Glutamatergic neuron (in vitro differentiated cells): ENCODE measurements around the gene PCBP4. TPM values are rescaled to one million over a fixed set of nuclear protein-coding genes. Genes with fewer than 3 reads are reported as not detected.

Source experiments
- DNase-seq: peaks from one replicate; pipeline ENCODE4 v3.0.0; 2022
- H3K27ac Mint-ChIP-seq: one replicate; pipeline ENCODE4 v1.8.0; 2020; ENCODE audit warnings: mild to moderate bottlenecking, mixed read lengths, inconsistent platforms; ENCODE audit not compliant: unreplicated experiment
- H3K27me3 Mint-ChIP-seq: one replicate; pipeline ENCODE4 v1.8.0; 2020; ENCODE audit warnings: mild to moderate bottlenecking, moderate library complexity, mixed read lengths, inconsistent platforms; ENCODE audit not compliant: unreplicated experiment
- H3K36me3 Mint-ChIP-seq: one replicate; pipeline ENCODE4 v1.8.0; 2020; ENCODE audit warnings: mild to moderate bottlenecking, mixed read lengths, inconsistent platforms; ENCODE audit not compliant: unreplicated experiment
- H3K4me1 Mint-ChIP-seq: one replicate; pipeline ENCODE4 v1.8.0; 2020; ENCODE audit warnings: mild to moderate bottlenecking, low read depth, mixed read lengths, inconsistent platforms; ENCODE audit not compliant: unreplicated experiment
- H3K4me3 Mint-ChIP-seq: one replicate; pipeline ENCODE4 v1.8.0; 2020; ENCODE audit warnings: mild to moderate bottlenecking, mixed read lengths, inconsistent platforms; ENCODE audit not compliant: unreplicated experiment
- H3K9me3 Mint-ChIP-seq: one replicate; pipeline ENCODE4 v1.8.0; 2020; ENCODE audit warnings: mild to moderate bottlenecking, moderate library complexity, mixed read lengths, inconsistent platforms; ENCODE audit not compliant: unreplicated experiment
- CTCF ChIP-seq: fragments of 200-600 bp; sonication (generic); IDR thresholded peaks from one replicate; pipeline ENCODE4 v1.5.0; 2021; ENCODE audit not compliant: partially characterized antibody, unreplicated experiment
- total RNA-seq: library from RNA; stranded (reverse); fragmentation: NEBNext Ultra II Directional; extraction: Animal tissue kit (Norgen Biotek cat#: 25700); gene quantifications from one replicate; pipeline ENCODE4 v1.2.1, GENCODE V29; 2021; ENCODE audit not compliant: unreplicated experiment

Gene PCBP4
- total RNA-seq, 1 donor from 2014 or later = 1,577 TPM

GRCh38 chr3:51945926-51946705 is 21.1 kb downstream of the PCBP4 start:
- peaks cover 15% of the 10 kb centered on the region for H3K9me3 Mint-ChIP-seq
- no peak overlapping the region for H3K4me3 Mint-ChIP-seq
- no peak overlapping the region for H3K27ac Mint-ChIP-seq
- H3K4me1 Mint-ChIP-seq = peaks cover 1% of the 10 kb centered on the region
- DNase-seq = peak; percentile 7
- peaks cover 15% of the 10 kb centered on the region for H3K27me3 Mint-ChIP-seq
- TF ChIP-seq CTCF = no peak
- H3K36me3 Mint-ChIP-seq = no peaks in the 10 kb centered on the region

GRCh38 chr3:51945031-51945840 is 22.0 kb downstream of the PCBP4 start:
- Mint-ChIP-seq H3K9me3 (peaks cover 15% of the 10 kb centered on the region), H3K27ac (no peak overlapping the region), H3K36me3 (no peaks in the 10 kb centered on the region), H3K27me3 (peaks cover 18% of the 10 kb centered on the region), H3K4me3 (no peak overlapping the region), H3K4me1 (peaks cover 6% of the 10 kb centered on the region)
- TF ChIP-seq CTCF = no peak
- no peak for DNase-seq

GRCh38 chr3:51944451-51945021 is 22.7 kb downstream of the PCBP4 start:
- TF ChIP-seq CTCF = no peak
- Mint-ChIP-seq H3K27me3 (peaks cover 18% of the 10 kb centered on the region), H3K36me3 (no peaks in the 10 kb centered on the region), H3K4me1 (peaks cover 6% of the 10 kb centered on the region), H3K4me3 (no peak overlapping the region), H3K9me3 (peaks cover 13% of the 10 kb centered on the region), H3K27ac (no peak overlapping the region)
- DNase-seq = no peak

- no peak for TF ChIP-seq CTCF
- peaks cover 13% of the 10 kb centered on the region for H3K9me3 Mint-ChIP-seq
- H3K4me1 Mint-ChIP-seq = peaks cover 6% of the 10 kb centered on the region
- peaks cover 18% of the 10 kb centered on the region for H3K27me3 Mint-ChIP-seq
- no peaks in the 10 kb centered on the region for H3K36me3 Mint-ChIP-seq
- no peak for DNase-seq
- no peak overlapping the region for H3K27ac Mint-ChIP-seq
- H3K4me3 Mint-ChIP-seq = no peak overlapping the region
Measured at GRCh38 chr3:51943451-51944391, 23.5 kb downstream of the PCBP4 start.
